ENCODE data around the gene ANTKMT. TPM values are rescaled to one million over a fixed set of nuclear protein-coding genes. Genes with fewer than 3 reads are reported as not detected.

Gene ANTKMT
- total and polyA plus RNA-seq, 2 donors (not counting 3 experiments of a cell fraction or from before 2014, with no cell fraction given), result 26.1 to 27.9 TPM

- Histone ChIP-seq H3K36me3 (ENCODE audit: control insufficient read depth in 2 of 2, extremely low read depth in 1 of 2, insufficient read depth in 2 of 2, low read length in 2 of 2) (no peaks in the 10 kb centered on the region), H3K9me1 (replicated peaks; ENCODE audit: control insufficient read depth, extremely low read depth, insufficient read depth, low read length) (no peaks in the 10 kb centered on the region), H3K27ac (ENCODE audit: insufficient read depth, low read depth, low read length) (no peak overlapping the region), H2AFZ (ENCODE audit: low read depth, low read length) (no peak overlapping the region), H3K4me2 (ENCODE audit: insufficient read depth, low read length) (no peak overlapping the region), H3K4me1 (ENCODE audit: control insufficient read depth, extremely low read depth, insufficient read depth, low read length) (peaks cover 24% of the 10 kb centered on the region), H3K4me3 (replicated peaks in 1 of 3; ENCODE audit: insufficient read depth in 1 of 3, low read depth in 1 of 3, low read length in 3 of 3) (no peak overlapping the region), H3K9ac (replicated peaks; ENCODE audit: extremely low read depth, insufficient read depth, low read length) (no peak overlapping the region), H3K79me2 (ENCODE audit: control insufficient read depth, insufficient read depth, low read length) (no peaks in the 10 kb centered on the region), H4K20me1 (replicated peaks; ENCODE audit: control insufficient read depth, extremely low read depth, insufficient read depth, low read length) (no peaks in the 10 kb centered on the region), H3K9me3 (replicated peaks; ENCODE audit: control insufficient read depth, insufficient read depth, low read length) (no peaks in the 10 kb centered on the region), H3K27me3 (ENCODE audit: control insufficient read depth in 2 of 2, insufficient read depth in 2 of 2, low read length in 2 of 2) (no peaks in the 10 kb centered on the region)
- no peak for FAIRE-seq
- intact Hi-C loops (cut with micrococcal nuclease), result no loop called here
- BruUV-seq (replicated peaks), result no TSS peak
- dilution Hi-C loops (cut with MboI; ENCODE audit: extremely low pct_ligation_motif_present, low sequenced_read_pairs), result no loop called here
- no peak for TF ChIP-seq POLR2AphosphoS5 (IDR thresholded peaks at IDR 0.05; ENCODE audit: insufficient read depth, low read depth, low read length)
- no peak for DNase-seq (ENCODE audit: low read depth, low spot score)
- POLR2A ChIA-PET, result no interaction called here
- CTCF ChIA-PET, result interaction anchor here (1.4 kb wide), 1 partner anchor 65 kb away, joined by 4 read pairs; the partner anchor contains the start of genes CHTF18 and RPUSD1
These were observed 2.1 kb downstream of the ANTKMT start for GRCh38 chr16:722835-723633.

- POLR2A ChIA-PET, result no interaction called here
- no peaks in the 10 kb centered on the region for H4K20me1 ChIP-seq (replicated peaks; ENCODE audit: control insufficient read depth, extremely low read depth, insufficient read depth, low read length)
- H3K79me2 ChIP-seq (ENCODE audit: control insufficient read depth, insufficient read depth, low read length), result no peaks in the 10 kb centered on the region
- DNase-seq (ENCODE audit: low read depth, low spot score) (no peak), FAIRE-seq (no peak)
- no peak overlapping the region for H3K27ac ChIP-seq (ENCODE audit: insufficient read depth, low read depth, low read length)
- dilution Hi-C loops (cut with MboI; ENCODE audit: extremely low pct_ligation_motif_present, low sequenced_read_pairs), result no loop called here
- H3K9me3 ChIP-seq (replicated peaks; ENCODE audit: control insufficient read depth, insufficient read depth, low read length), result no peaks in the 10 kb centered on the region
- H3K9ac ChIP-seq (replicated peaks; ENCODE audit: extremely low read depth, insufficient read depth, low read length), result no peak overlapping the region
- no peak overlapping the region for H3K4me2 ChIP-seq (ENCODE audit: insufficient read depth, low read length)
- intact Hi-C loops (cut with micrococcal nuclease), result no loop called here
- no peaks in the 10 kb centered on the region for H3K9me1 ChIP-seq (replicated peaks; ENCODE audit: control insufficient read depth, extremely low read depth, insufficient read depth, low read length)
- no peak overlapping the region for H3K4me3 ChIP-seq (replicated peaks in 1 of 3; ENCODE audit: insufficient read depth in 1 of 3, low read depth in 1 of 3, low read length in 3 of 3)
- H3K4me1 ChIP-seq (ENCODE audit: control insufficient read depth, extremely low read depth, insufficient read depth, low read length), result peaks cover 27% of the 10 kb centered on the region
- no TSS peak for BruUV-seq (replicated peaks)
- no peaks in the 10 kb centered on the region for H3K36me3 ChIP-seq (ENCODE audit: control insufficient read depth in 2 of 2, extremely low read depth in 1 of 2, insufficient read depth in 2 of 2, low read length in 2 of 2)
- CTCF ChIA-PET, result interaction anchor here (1.4 to 5.7 kb wide), 2 partner anchors 8 to 64 kb away, joined by 4 to 34 read pairs; partner anchors contain the start of genes CHTF18, METRN and RPUSD1
- H2AFZ ChIP-seq (ENCODE audit: low read depth, low read length), result no peak overlapping the region
- TF ChIP-seq FOS (IDR thresholded peaks at IDR 0.05; ENCODE audit: borderline replicate concordance, insufficient read depth, low read length) (no peak), MYC (IDR thresholded peaks at IDR 0.05; ENCODE audit: low read depth, low read length) (no peak), EZH2 (IDR thresholded peaks at IDR 0.05; ENCODE audit: borderline replicate concordance, low read depth, low read length, severe bottlenecking) (no peak), CTCF (IDR thresholded peaks at IDR 0.05; ENCODE audit: extremely low read depth in 1 of 2, insufficient read depth in 1 of 2, low read depth in 1 of 2, low read length in 2 of 2) (no peak), MAX (IDR thresholded peaks at IDR 0.05; ENCODE audit: insufficient read depth, insufficient read length) (no peak), POLR2A (IDR thresholded peaks at IDR 0.05; ENCODE audit: low read depth, low read length) (no peak), POLR2AphosphoS5 (IDR thresholded peaks at IDR 0.05; ENCODE audit: insufficient read depth, low read depth, low read length) (no peak), JUN (IDR thresholded peaks at IDR 0.05; ENCODE audit: borderline replicate concordance, insufficient read depth, insufficient read length, low read depth) (no peak), GATA2 (IDR thresholded peaks at IDR 0.05; ENCODE audit: insufficient read depth, insufficient read length, low read depth, low read length) (no peak)
- H3K27me3 ChIP-seq (ENCODE audit: control insufficient read depth in 2 of 2, insufficient read depth in 2 of 2, low read length in 2 of 2), result no peaks in the 10 kb centered on the region
These were observed 2.7 kb downstream of the ANTKMT start for GRCh38 chr16:723695-724094.

Measured in endothelial cell of umbilical vein (primary cell).